ENCODE results near the gene COPS3. TPM values are rescaled to one million over a fixed set of nuclear protein-coding genes. Genes with fewer than 3 reads are reported as not detected.
A peak's percentile ranks its signal among the peaks of the same experiment; 100 is the strongest.

The COPS3 gene
- total and polyA plus RNA-seq, 9 of the 15 experiments (the other 6 are each of a cell fraction or from before 2014, with no cell fraction given), result 92.4 to 295 (median 167) TPM

DNA sequence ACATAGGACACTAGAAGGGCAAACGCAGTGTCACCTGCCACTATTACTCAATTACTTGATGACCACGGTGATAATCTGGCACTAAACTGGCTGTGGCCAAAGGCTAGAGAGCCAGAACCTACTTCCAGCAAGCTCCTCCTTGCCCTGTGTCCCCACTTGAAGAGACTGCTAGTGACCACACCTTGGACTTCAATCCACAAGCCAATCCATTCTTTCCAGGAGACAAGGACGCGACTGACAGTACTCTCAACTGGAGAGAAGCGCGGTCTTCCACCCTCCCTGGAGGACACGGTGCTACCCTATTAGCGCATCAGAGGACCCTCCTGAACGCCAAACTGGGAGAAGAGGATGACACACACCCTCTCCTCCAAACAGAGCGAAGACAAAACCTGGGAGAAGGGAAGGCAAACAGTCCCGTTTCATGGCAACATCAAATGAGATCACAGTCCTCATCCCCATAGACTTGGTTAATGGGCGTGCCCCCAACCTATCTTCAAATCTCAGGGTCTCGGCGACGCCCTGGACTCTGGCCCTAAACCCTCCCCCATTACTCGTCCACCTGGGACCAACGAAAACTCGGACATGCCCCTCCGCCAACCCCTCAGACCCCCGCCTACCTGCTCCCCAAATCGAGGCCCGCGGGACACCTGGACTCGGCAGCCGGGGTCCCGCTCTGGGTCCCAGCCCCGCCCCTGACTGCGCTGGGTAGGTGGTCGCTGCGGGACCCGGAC is 44.6 kb downstream of the COPS3 start (continued):
- TF ChIP-seq RCOR1 (IDR thresholded peaks at IDR 0.05; ENCODE audit: borderline replicate concordance in 1 of 2, low read depth in 2 of 2, low read length in 2 of 2), result no peak
- TF ChIP-seq WHSC1 (IDR thresholded peaks at IDR 0.05; ENCODE audit: low read length), result no peak
- no peak for TF ChIP-seq ZNF3 (CRISPR knock-in tag; IDR thresholded peaks at IDR 0.05)
- TF ChIP-seq, protein P1, sequence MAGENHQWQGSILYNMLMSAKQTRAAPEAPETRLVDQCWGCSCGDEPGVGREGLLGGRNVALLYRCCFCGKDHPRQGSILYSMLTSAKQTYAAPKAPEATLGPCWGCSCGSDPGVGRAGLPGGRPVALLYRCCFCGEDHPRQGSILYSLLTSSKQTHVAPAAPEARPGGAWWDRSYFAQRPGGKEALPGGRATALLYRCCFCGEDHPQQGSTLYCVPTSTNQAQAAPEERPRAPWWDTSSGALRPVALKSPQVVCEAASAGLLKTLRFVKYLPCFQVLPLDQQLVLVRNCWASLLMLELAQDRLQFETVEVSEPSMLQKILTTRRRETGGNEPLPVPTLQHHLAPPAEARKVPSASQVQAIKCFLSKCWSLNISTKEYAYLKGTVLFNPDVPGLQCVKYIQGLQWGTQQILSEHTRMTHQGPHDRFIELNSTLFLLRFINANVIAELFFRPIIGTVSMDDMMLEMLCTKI (IDR thresholded peaks at IDR 0.05; ENCODE audit: partially characterized antibody), result no peak
- TF ChIP-seq KAT7 (CRISPR knock-in tag; IDR thresholded peaks at IDR 0.05; ENCODE audit: borderline replicate concordance), result peak; percentile 73; the same call in 1 of the 2 replicates
- no peak for TF ChIP-seq SIN3B (IDR thresholded peaks at IDR 0.05; ENCODE audit: low read depth)
- no peak for TF ChIP-seq STAT5A (IDR thresholded peaks at IDR 0.05; ENCODE audit: borderline replicate concordance, low read length)
- TF ChIP-seq, protein P2, sequence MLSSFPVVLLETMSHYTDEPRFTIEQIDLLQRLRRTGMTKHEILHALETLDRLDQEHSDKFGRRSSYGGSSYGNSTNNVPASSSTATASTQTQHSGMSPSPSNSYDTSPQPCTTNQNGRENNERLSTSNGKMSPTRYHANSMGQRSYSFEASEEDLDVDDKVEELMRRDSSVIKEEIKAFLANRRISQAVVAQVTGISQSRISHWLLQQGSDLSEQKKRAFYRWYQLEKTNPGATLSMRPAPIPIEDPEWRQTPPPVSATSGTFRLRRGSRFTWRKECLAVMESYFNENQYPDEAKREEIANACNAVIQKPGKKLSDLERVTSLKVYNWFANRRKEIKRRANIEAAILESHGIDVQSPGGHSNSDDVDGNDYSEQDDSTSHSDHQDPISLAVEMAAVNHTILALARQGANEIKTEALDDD (IDR thresholded peaks at IDR 0.05), result no peak
- no peak for TF ChIP-seq STAG1 (CRISPR knock-in tag; IDR thresholded peaks at IDR 0.05; ENCODE audit: borderline replicate concordance)
- no peak for TF ChIP-seq E2F3 (CRISPR knock-in tag; IDR thresholded peaks at IDR 0.05)
- TF ChIP-seq IFI16 (CRISPR knock-in tag; IDR thresholded peaks at IDR 0.05), result no peak
- TF ChIP-seq ZNF77 (CRISPR knock-in tag; IDR thresholded peaks at IDR 0.05), result no peak
- TF ChIP-seq, protein P3, sequence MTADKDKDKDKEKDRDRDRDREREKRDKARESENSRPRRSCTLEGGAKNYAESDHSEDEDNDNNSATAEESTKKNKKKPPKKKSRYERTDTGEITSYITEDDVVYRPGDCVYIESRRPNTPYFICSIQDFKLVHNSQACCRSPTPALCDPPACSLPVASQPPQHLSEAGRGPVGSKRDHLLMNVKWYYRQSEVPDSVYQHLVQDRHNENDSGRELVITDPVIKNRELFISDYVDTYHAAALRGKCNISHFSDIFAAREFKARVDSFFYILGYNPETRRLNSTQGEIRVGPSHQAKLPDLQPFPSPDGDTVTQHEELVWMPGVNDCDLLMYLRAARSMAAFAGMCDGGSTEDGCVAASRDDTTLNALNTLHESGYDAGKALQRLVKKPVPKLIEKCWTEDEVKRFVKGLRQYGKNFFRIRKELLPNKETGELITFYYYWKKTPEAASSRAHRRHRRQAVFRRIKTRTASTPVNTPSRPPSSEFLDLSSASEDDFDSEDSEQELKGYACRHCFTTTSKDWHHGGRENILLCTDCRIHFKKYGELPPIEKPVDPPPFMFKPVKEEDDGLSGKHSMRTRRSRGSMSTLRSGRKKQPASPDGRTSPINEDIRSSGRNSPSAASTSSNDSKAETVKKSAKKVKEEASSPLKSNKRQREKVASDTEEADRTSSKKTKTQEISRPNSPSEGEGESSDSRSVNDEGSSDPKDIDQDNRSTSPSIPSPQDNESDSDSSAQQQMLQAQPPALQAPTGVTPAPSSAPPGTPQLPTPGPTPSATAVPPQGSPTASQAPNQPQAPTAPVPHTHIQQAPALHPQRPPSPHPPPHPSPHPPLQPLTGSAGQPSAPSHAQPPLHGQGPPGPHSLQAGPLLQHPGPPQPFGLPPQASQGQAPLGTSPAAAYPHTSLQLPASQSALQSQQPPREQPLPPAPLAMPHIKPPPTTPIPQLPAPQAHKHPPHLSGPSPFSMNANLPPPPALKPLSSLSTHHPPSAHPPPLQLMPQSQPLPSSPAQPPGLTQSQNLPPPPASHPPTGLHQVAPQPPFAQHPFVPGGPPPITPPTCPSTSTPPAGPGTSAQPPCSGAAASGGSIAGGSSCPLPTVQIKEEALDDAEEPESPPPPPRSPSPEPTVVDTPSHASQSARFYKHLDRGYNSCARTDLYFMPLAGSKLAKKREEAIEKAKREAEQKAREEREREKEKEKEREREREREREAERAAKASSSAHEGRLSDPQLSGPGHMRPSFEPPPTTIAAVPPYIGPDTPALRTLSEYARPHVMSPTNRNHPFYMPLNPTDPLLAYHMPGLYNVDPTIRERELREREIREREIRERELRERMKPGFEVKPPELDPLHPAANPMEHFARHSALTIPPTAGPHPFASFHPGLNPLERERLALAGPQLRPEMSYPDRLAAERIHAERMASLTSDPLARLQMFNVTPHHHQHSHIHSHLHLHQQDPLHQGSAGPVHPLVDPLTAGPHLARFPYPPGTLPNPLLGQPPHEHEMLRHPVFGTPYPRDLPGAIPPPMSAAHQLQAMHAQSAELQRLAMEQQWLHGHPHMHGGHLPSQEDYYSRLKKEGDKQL (CRISPR knock-in tag; IDR thresholded peaks at IDR 0.05; ENCODE audit: borderline replicate concordance), result no peak
- TF ChIP-seq BCL6 (CRISPR knock-in tag; IDR thresholded peaks at IDR 0.05), result no peak
- TF ChIP-seq SMARCA4 (IDR thresholded peaks at IDR 0.05), result no peak
- TF ChIP-seq, protein P4, sequence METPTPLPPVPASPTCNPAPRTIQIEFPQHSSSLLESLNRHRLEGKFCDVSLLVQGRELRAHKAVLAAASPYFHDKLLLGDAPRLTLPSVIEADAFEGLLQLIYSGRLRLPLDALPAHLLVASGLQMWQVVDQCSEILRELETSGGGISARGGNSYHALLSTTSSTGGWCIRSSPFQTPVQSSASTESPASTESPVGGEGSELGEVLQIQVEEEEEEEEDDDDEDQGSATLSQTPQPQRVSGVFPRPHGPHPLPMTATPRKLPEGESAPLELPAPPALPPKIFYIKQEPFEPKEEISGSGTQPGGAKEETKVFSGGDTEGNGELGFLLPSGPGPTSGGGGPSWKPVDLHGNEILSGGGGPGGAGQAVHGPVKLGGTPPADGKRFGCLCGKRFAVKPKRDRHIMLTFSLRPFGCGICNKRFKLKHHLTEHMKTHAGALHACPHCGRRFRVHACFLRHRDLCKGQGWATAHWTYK (CRISPR knock-in tag; IDR thresholded peaks at IDR 0.05), result no peak
- TF ChIP-seq, protein P5, sequence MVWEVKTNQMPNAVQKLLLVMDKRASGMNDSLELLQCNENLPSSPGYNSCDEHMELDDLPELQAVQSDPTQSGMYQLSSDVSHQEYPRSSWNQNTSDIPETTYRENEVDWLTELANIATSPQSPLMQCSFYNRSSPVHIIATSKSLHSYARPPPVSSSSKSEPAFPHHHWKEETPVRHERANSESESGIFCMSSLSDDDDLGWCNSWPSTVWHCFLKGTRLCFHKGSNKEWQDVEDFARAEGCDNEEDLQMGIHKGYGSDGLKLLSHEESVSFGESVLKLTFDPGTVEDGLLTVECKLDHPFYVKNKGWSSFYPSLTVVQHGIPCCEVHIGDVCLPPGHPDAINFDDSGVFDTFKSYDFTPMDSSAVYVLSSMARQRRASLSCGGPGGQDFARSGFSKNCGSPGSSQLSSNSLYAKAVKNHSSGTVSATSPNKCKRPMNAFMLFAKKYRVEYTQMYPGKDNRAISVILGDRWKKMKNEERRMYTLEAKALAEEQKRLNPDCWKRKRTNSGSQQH (CRISPR knock-in tag; IDR thresholded peaks at IDR 0.05), result 0 out of 2 replicates have a peak, but pooled peaks have one; percentile 25
- TF ChIP-seq TEAD2 (tag; IDR thresholded peaks at IDR 0.05), result no peak

Measured in K562 (cell line).